K562 (cell line): ENCODE data around the gene FBXL3. TPM values are rescaled to one million over a fixed set of nuclear protein-coding genes. Genes with fewer than 3 reads are reported as not detected.

ENCODE experiments used
- ATAC-seq: fragments of 200-7000 bp; cut with Tn5 transposase; 3 replicates; pipeline ENCODE4 v1.9.1; 2020; ENCODE audit warnings: moderate library complexity
- BruUV-seq: library from RNA; stranded (reverse); fragments of 400-500 nt; replicated peaks from 2 replicates; lab custom pipeline; 2021; lab: Mats Ljungman, UMichigan
- CTCF ChIA-PET: fragments of 300-600 bp; formaldehyde crosslinking; extraction: SDS; loops from one replicate; lab custom pipeline; 2021; ENCODE audit warnings: low intra/inter-chr PET ratio; lab: Yijun Ruan, JAX
- POLR2A ChIA-PET: fragments of 300-600, 350-650 bp; sonication (Branson Sonifier 250); formaldehyde crosslinking; extraction: SDS; loops from one replicate; lab custom pipeline; 2021; ENCODE audit warnings: antibody characterized with exemption, inconsistent platforms; lab: Yijun Ruan, JAX
- DNase-seq, 4 experiments: peaks; one replicate each; pipeline versions ENCODE4 v3.0.0 to v3.0.0-alpha.2; 2011 to 2018; ENCODE audit warnings: low spot score in 3 of 4, mixed read lengths in 3 of 4; ENCODE audit errors: extremely low read depth in 1 of 4
- FAIRE-seq: peaks from 2 replicates; lab custom pipeline; 2011; peaks lifted over from hg19 to GRCh38; lab: Jason Lieb, UNC
- H2AFZ ChIP-seq: 2 replicates; pipeline ENCODE4 v1.6.0; 2011; ENCODE audit warnings: low read depth, low read length, control low read depth, inconsistent platforms
- H3K27ac ChIP-seq: fragments of 200-600 bp; 3 replicates; pipeline ENCODE4 v1.8.0; 2011; ENCODE audit warnings: low read depth, mild to moderate bottlenecking, control low read depth, inconsistent platforms, low read length, moderate library complexity, mixed read lengths; ENCODE audit errors: extremely low read depth
- H3K27me3 ChIP-seq, 2 experiments: fragments of 300-600 bp in 1 of 2; 2 replicates in 1 of 2; 3 replicates in 1 of 2; pipeline versions ENCODE4 v1.6.0 to v1.8.0; 2011; ENCODE audit warnings: inconsistent platforms in 2 of 2, low read length in 2 of 2, mild to moderate bottlenecking in 1 of 2, mixed read lengths in 1 of 2, moderate library complexity in 1 of 2; ENCODE audit not compliant: control insufficient read depth in 2 of 2, insufficient read depth in 2 of 2
- H3K36me3 ChIP-seq: fragments of 300-600 bp; 3 replicates; pipeline ENCODE4 v1.8.0; 2011; ENCODE audit warnings: mild to moderate bottlenecking, low read length, inconsistent platforms; ENCODE audit not compliant: control insufficient read depth, insufficient read depth
- H3K4me1 ChIP-seq, 2 experiments: fragments of 200-600 bp in 1 of 2; replicated peaks in 1 of 2; 2 replicates in 1 of 2; 3 replicates in 1 of 2; pipeline versions ENCODE4 v1.5.1 to v1.8.0; 2011; ENCODE audit warnings: inconsistent platforms in 2 of 2, low read length in 2 of 2, mild to moderate bottlenecking in 1 of 2, mixed read lengths in 1 of 2, moderate library complexity in 1 of 2; ENCODE audit not compliant: control insufficient read depth in 2 of 2, insufficient read depth in 2 of 2
- H3K4me2 ChIP-seq: 2 replicates; pipeline ENCODE4 v1.6.1; 2011; ENCODE audit warnings: low read length, control low read depth, inconsistent platforms, mixed read lengths; ENCODE audit not compliant: insufficient read depth
- H3K4me3 ChIP-seq: fragments of 200-600 bp; sonication (generic), shearing (Covaris generic); 2 replicates; pipeline ENCODE4 v1.5.1; 2016; ENCODE audit warnings: control low read depth, inconsistent platforms
- H3K79me2 ChIP-seq: fragments of 200-600 bp; 3 replicates; pipeline ENCODE4 v1.8.0; 2011; ENCODE audit warnings: low read length, inconsistent platforms; ENCODE audit not compliant: control insufficient read depth, insufficient read depth
- H3K9ac ChIP-seq, 2 experiments: 2 replicates each; pipeline versions ENCODE4 v1.6.0 to v1.6.1; 2011; ENCODE audit warnings: low read depth in 2 of 2, low read length in 2 of 2, control low read depth in 1 of 2, inconsistent platforms in 1 of 2, mild to moderate bottlenecking in 1 of 2, mixed read lengths in 1 of 2; ENCODE audit not compliant: insufficient read depth in 1 of 2
- H3K9me1 ChIP-seq: one replicate; pipeline ENCODE4 v1.6.0; 2011; ENCODE audit warnings: inconsistent platforms, mild to moderate bottlenecking, low read length, moderate library complexity; ENCODE audit not compliant: control insufficient read depth, insufficient read depth
- H3K9me3 ChIP-seq: replicated peaks from 2 replicates; pipeline ENCODE4 v1.5.1; 2011; ENCODE audit warnings: low read depth, low read length, inconsistent platforms; ENCODE audit not compliant: control insufficient read depth, insufficient read depth
- H4K20me1 ChIP-seq: replicated peaks from 2 replicates; pipeline ENCODE4 v1.6.1; 2011; ENCODE audit warnings: low read length, inconsistent platforms, mixed read lengths; ENCODE audit not compliant: control insufficient read depth, insufficient read depth
- CBX3 ChIP-seq, 2 experiments: IDR thresholded peaks; 1 replicate in 1 of 2; 2 replicates in 1 of 2; pipeline ENCODE4 v1.6.1; 2012; ENCODE audit warnings: inconsistent platforms in 2 of 2, low read length in 2 of 2, borderline replicate concordance in 1 of 2, control low read depth in 1 of 2
- DNMT1 ChIP-seq: fragments of 450-650 bp; IDR thresholded peaks from 2 replicates; pipeline ENCODE4 v1.6.1; 2016; ENCODE audit warnings: antibody characterized with exemption, mild to moderate bottlenecking
- FOXA3 ChIP-seq, 2 experiments: fragments of 450-650 bp in 1 of 2; sonication (generic) in 1 of 2; formaldehyde crosslinking; IDR thresholded peaks in 1 of 2; conservative IDR thresholded peaks in 1 of 2; 2 replicates each; pipeline versions ENCODE4 v1.4.0 to v1.8.0; 2020 to 2022; ENCODE audit warnings: mild to moderate bottlenecking in 2 of 2, missing genetic modification reagents in 1 of 2
- MBD2 ChIP-seq: sonication (generic); IDR thresholded peaks from 2 replicates; pipeline ENCODE4 v1.6.1; 2016; ENCODE audit warnings: low read depth, borderline replicate concordance
- NEUROD1 ChIP-seq: fragments of 150-350 bp; IDR thresholded peaks from 2 replicates; pipeline ENCODE4 v1.6.1; 2014; ENCODE audit warnings: borderline replicate concordance, low read length, low read depth; ENCODE audit not compliant: partially characterized antibody
- POLR3G ChIP-seq: IDR thresholded peaks from 2 replicates; pipeline ENCODE4 v1.6.1; 2011; ENCODE audit not compliant: insufficient read length, insufficient replicate concordance; ENCODE audit errors: extremely low read depth
- SREBF1 ChIP-seq: fragments of 150-350 bp; IDR thresholded peaks from 2 replicates; pipeline ENCODE4 v1.6.1; 2014; ENCODE audit warnings: antibody characterized with exemption, low read depth, low read length, borderline replicate concordance
- ZFP36 ChIP-seq: fragments of 150-350 bp; IDR thresholded peaks from 2 replicates; pipeline ENCODE4 v1.6.1; 2018; ENCODE audit warnings: low read length, low read depth; ENCODE audit not compliant: partially characterized antibody
- ZNF212 ChIP-seq: fragments of 450-650 bp; formaldehyde crosslinking; IDR thresholded peaks from 2 replicates; pipeline ENCODE4 v1.4.0; 2020; ENCODE audit warnings: mild to moderate bottlenecking
- in situ Hi-C: fragments of 300-500 bp; cut with MboI; formaldehyde crosslinking; loops from 4 replicates; pipeline ENCODE4 v1.15.0; 2018; ENCODE audit warnings: inconsistent platforms, mixed read lengths
- intact Hi-C: fragments of 100-400 bp; cut with micrococcal nuclease; formaldehyde crosslinking; loops from 2 replicates; pipeline ENCODE4 v1.14.2; 2022
- polyA plus RNA-seq, 8 experiments: library from polyadenylated mRNA; depleted of rRNA in 4 of 8; stranded (reverse) in 5 of 8; unstranded in 3 of 8; fragments of >200 nt; fragmentation: Nextera tagmentation in 2 of 8; fragmentation: Illumina TruSeq in 1 of 8; extraction: Ambion mirVana in 2 of 8; extraction: Trizol in 1 of 8; gene quantifications; 2 replicates each; pipeline versions ENCODE4 v1.2.1 to v1.2.3, GENCODE V29; 2011 to 2014; ENCODE audit warnings: inconsistent platforms in 1 of 8, missing spikeins in 1 of 8
- total RNA-seq, 7 experiments: library from RNA; depleted of rRNA in 6 of 7; stranded (reverse); fragments of >200 nt in 6 of 7; fragmentation: Illumina TruSeq in 2 of 7; extraction: Trizol in 2 of 7; gene quantifications; 2 replicates each; pipeline versions ENCODE4 v1.2.1 to v1.2.3, GENCODE V29; 2011 to 2021; ENCODE audit warnings: low replicate concordance in 1 of 7
- TF ChIP-seq, protein P1 (sequence below): fragments of 250-450 bp; sonication (Bioruptor Pico); IDR thresholded peaks from 2 replicates; pipeline ENCODE4 v1.8.0; 2022; ENCODE audit warnings: inconsistent platforms
- TF ChIP-seq, protein P2 (sequence below): fragments of 200-800 bp; sonication (Bioruptor generic); IDR thresholded peaks from 2 replicates; pipeline ENCODE4 v1.6.1; 2016; ENCODE audit warnings: missing genetic modification characterization, missing compliant biosample characterization
- TF ChIP-seq, protein P3 (sequence below): fragments of 450-650 bp; formaldehyde crosslinking; IDR thresholded peaks from 2 replicates; pipeline ENCODE4 v1.4.0; 2022; ENCODE audit warnings: missing genetic modification characterization

The FBXL3 gene
- total and polyA plus RNA-seq, 9 of the 15 experiments (the other 6 are each of a cell fraction or from before 2014, with no cell fraction given) = 3.8 to 16.4 (median 12.6) TPM

DNA sequence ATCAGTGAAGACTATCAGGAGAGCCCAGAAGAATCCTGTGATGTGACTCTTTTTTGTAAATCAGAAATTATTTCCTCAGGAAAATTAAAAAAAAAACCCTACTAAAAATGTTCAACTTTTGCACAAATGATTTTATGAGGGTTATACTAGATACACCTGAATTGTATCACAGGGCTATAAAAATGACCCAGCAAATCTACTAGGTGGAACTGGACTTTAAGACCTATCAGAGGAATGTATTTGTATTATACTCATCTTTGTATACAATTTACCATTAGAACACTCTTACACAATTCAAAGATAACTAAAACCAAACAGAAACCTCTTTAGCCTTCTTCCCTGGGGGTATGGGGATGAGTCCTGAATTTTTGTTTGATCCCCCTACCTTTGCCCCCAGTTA is 7.2 kb downstream of the FBXL3 start:
- H3K36me3 ChIP-seq = peaks cover 78% of the 10 kb centered on the region
- intact Hi-C loops = no loop called here

More for the DNA sequence above, 7.2 kb downstream of the FBXL3 start:
- Histone ChIP-seq H3K9me3 (no peaks in the 10 kb centered on the region), H3K4me1 (no peaks in the 10 kb centered on the region; a peak in 2 of 5 replicates), H3K27me3 (no peaks in the 10 kb centered on the region), H3K9me1 (peaks cover 5% of the 10 kb centered on the region), H3K79me2 (peaks cover 58% of the 10 kb centered on the region), H3K4me2 (no peak overlapping the region), H3K9ac (no peak overlapping the region), H3K27ac (no peak overlapping the region), H4K20me1 (no peaks in the 10 kb centered on the region), H2AFZ (no peak overlapping the region), H3K4me3 (no peak overlapping the region)
- no peak for FAIRE-seq
- in situ Hi-C loops = loop anchor here (10.0 kb wide), 1 partner anchor 295 kb away; no protein-coding TSS in a partner anchor
- ATAC-seq = no peak
- TF ChIP-seq FOXA3 (CRISPR knock-in tag; conservative IDR thresholded peaks at IDR 0.05 in 1 of 2, IDR thresholded peaks at IDR 0.05 in 1 of 2) (no peak), DNMT1 (no peak), CBX3 (IDR thresholded peaks at IDR 0.05; ENCODE audit: borderline replicate concordance in 1 of 2, low read length in 2 of 2) (no peak), MBD2 (no peak), NEUROD1 (no peak), POLR3G (no peak), SREBF1 (no peak), ZFP36 (no peak), ZNF212 (CRISPR knock-in tag) (no peak)
- TF ChIP-seq, protein P1, sequence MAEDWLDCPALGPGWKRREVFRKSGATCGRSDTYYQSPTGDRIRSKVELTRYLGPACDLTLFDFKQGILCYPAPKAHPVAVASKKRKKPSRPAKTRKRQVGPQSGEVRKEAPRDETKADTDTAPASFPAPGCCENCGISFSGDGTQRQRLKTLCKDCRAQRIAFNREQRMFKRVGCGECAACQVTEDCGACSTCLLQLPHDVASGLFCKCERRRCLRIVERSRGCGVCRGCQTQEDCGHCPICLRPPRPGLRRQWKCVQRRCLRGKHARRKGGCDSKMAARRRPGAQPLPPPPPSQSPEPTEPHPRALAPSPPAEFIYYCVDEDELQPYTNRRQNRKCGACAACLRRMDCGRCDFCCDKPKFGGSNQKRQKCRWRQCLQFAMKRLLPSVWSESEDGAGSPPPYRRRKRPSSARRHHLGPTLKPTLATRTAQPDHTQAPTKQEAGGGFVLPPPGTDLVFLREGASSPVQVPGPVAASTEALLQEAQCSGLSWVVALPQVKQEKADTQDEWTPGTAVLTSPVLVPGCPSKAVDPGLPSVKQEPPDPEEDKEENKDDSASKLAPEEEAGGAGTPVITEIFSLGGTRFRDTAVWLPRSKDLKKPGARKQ (CRISPR knock-in tag) = no peak
- TF ChIP-seq, protein P2, sequence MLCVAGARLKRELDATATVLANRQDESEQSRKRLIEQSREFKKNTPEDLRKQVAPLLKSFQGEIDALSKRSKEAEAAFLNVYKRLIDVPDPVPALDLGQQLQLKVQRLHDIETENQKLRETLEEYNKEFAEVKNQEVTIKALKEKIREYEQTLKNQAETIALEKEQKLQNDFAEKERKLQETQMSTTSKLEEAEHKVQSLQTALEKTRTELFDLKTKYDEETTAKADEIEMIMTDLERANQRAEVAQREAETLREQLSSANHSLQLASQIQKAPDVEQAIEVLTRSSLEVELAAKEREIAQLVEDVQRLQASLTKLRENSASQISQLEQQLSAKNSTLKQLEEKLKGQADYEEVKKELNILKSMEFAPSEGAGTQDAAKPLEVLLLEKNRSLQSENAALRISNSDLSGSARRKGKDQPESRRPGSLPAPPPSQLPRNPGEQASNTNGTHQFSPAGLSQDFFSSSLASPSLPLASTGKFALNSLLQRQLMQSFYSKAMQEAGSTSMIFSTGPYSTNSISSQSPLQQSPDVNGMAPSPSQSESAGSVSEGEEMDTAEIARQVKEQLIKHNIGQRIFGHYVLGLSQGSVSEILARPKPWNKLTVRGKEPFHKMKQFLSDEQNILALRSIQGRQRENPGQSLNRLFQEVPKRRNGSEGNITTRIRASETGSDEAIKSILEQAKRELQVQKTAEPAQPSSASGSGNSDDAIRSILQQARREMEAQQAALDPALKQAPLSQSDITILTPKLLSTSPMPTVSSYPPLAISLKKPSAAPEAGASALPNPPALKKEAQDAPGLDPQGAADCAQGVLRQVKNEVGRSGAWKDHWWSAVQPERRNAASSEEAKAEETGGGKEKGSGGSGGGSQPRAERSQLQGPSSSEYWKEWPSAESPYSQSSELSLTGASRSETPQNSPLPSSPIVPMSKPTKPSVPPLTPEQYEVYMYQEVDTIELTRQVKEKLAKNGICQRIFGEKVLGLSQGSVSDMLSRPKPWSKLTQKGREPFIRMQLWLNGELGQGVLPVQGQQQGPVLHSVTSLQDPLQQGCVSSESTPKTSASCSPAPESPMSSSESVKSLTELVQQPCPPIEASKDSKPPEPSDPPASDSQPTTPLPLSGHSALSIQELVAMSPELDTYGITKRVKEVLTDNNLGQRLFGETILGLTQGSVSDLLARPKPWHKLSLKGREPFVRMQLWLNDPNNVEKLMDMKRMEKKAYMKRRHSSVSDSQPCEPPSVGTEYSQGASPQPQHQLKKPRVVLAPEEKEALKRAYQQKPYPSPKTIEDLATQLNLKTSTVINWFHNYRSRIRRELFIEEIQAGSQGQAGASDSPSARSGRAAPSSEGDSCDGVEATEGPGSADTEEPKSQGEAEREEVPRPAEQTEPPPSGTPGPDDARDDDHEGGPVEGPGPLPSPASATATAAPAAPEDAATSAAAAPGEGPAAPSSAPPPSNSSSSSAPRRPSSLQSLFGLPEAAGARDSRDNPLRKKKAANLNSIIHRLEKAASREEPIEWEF (CRISPR knock-in tag) = no peak
- TF ChIP-seq, protein P3, sequence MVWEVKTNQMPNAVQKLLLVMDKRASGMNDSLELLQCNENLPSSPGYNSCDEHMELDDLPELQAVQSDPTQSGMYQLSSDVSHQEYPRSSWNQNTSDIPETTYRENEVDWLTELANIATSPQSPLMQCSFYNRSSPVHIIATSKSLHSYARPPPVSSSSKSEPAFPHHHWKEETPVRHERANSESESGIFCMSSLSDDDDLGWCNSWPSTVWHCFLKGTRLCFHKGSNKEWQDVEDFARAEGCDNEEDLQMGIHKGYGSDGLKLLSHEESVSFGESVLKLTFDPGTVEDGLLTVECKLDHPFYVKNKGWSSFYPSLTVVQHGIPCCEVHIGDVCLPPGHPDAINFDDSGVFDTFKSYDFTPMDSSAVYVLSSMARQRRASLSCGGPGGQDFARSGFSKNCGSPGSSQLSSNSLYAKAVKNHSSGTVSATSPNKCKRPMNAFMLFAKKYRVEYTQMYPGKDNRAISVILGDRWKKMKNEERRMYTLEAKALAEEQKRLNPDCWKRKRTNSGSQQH (CRISPR knock-in tag) = no peak
- ChIA-PET CTCF (no interaction called here), POLR2A (interaction anchor here (1.2 kb wide), 1 partner anchor 25 kb away, joined by 3 read pairs; no protein-coding TSS in a partner anchor)
- BruUV-seq = no TSS peak
- DNase-seq = no peak
